GM21576 (cell line): ENCODE results near the gene KCND2.

ENCODE experiments used
- ATAC-seq: cut with Tn5 transposase; IDR thresholded peaks from one replicate; pipeline ENCODE4 v1.9.1; 2021; ENCODE audit warnings: mild to moderate bottlenecking, moderate library complexity; ENCODE audit not compliant: unreplicated experiment

Gene KCND2

DNA sequence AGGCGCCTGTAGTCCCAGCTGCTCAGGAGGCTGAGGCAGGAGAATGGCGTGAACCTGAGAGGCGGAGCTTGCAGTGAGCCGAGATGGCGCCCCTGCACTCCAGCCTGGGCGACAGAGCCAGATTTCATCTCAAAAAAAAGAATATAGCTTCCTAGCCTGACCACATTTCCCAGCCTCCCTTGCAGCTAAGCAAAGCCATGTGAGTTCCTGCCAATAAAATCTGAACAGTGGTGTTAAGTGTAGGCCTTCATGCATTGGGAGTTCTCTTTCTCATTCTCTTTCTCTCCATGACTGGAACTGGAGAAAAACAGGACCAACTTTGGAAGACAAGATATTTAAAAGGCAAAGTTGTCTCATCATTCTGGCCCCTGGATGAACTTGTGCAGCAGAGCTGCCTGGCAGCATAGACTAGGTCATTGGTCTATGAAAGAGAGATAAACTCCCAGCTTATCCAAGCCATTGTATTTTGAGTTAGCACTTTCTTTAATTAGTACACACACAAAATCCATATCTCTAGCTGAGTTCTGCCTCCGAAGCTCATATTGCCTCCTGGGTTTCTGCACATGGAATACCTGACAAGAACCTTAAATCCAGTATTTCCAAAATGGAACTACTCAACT is 524.2 kb downstream of the KCND2 start:
- no peak for ATAC-seq

DNA sequence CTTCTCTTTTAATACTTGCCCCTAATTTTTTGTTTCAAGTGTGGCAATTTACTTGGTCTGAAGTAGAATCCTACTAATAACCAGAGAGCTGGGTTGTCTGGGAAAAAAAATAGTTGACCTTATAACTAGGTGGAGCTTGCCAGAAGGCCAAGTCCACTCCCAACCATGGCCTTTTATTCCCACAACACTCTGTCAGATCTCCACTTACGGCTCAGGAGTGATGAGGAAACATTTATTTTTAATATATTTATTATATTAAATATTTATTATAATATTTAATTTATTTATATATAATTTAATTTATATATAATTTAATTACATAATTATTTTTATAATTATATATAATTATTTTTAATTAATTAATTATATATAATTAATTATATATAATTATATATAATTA is 526.2 kb downstream of the KCND2 start:
- ATAC-seq = no peak
